Smooth muscle cell (in vitro differentiated cells): ENCODE measurements around the gene MRPL21. TPM values are rescaled to one million over a fixed set of nuclear protein-coding genes. Genes with fewer than 3 reads are reported as not detected.
A peak's percentile ranks its signal among the peaks of the same experiment; 100 is the strongest.

Source experiments
- DNase-seq: peaks from one replicate; lab custom pipeline; 2025; ENCODE audit not compliant: unreplicated experiment; lab: John Stamatoyannopoulos, UW
- H2AFZ ChIP-seq: fragments of 200-600 bp; sonication (generic); 2 replicates; pipeline ENCODE4 v1.6.0; 2016; ENCODE audit warnings: antibody characterized with exemption, low read depth, mild to moderate bottlenecking
- H3F3A ChIP-seq: fragments of 200-600 bp; sonication (generic); 2 replicates; pipeline ENCODE4 v1.6.0; 2017; ENCODE audit warnings: antibody characterized with exemption, low read depth
- H3K27ac ChIP-seq: fragments of 200-600 bp; sonication (generic); 2 replicates; pipeline ENCODE4 v1.5.1; 2016; ENCODE audit warnings: low read depth, mild to moderate bottlenecking
- H3K27me3 ChIP-seq: fragments of 200-600 bp; sonication (generic); 2 replicates; pipeline ENCODE4 v1.6.1; 2016; ENCODE audit warnings: low read depth, mild to moderate bottlenecking
- H3K36me3 ChIP-seq: fragments of 200-600 bp; sonication (generic); 2 replicates; pipeline ENCODE4 v1.5.1; 2016; ENCODE audit warnings: low read depth
- H3K4me1 ChIP-seq: fragments of 200-600 bp; sonication (generic); 2 replicates; pipeline ENCODE4 v1.5.1; 2016; ENCODE audit warnings: low read depth
- H3K4me2 ChIP-seq: fragments of 200-600 bp; sonication (generic); 2 replicates; pipeline ENCODE4 v1.6.0; 2016; ENCODE audit warnings: mild to moderate bottlenecking
- H3K4me3 ChIP-seq: fragments of 200-600 bp; sonication (generic); 2 replicates; pipeline ENCODE4 v1.5.1; 2016; ENCODE audit warnings: mild to moderate bottlenecking
- H3K79me2 ChIP-seq: fragments of 200-600 bp; sonication (generic); 2 replicates; pipeline ENCODE4 v1.6.0; 2016; ENCODE audit warnings: low read depth, mild to moderate bottlenecking
- H3K9ac ChIP-seq: fragments of 200-600 bp; sonication (generic); 2 replicates; pipeline ENCODE4 v1.6.0; 2016; ENCODE audit warnings: low read depth
- H3K9me3 ChIP-seq: fragments of 200-600 bp; sonication (generic); replicated peaks from 2 replicates; pipeline ENCODE4 v1.5.1; 2016; ENCODE audit warnings: low read depth
- H4K20me1 ChIP-seq: fragments of 200-600 bp; sonication (generic); 2 replicates; pipeline ENCODE4 v1.6.0; 2016; ENCODE audit warnings: low read depth
- WGBS: methylation state at CpG from one replicate; pipeline ENCODE4 v1.1.7; 2016; ENCODE audit warnings: low lambda C conversion rate; 5-methylcytosine and 5-hydroxymethylcytosine counted together
- polyA plus RNA-seq: library from polyadenylated mRNA; unstranded; fragments of >200 nt; fragmentation: Nextera tagmentation; extraction: Ambion mirVana; gene quantifications from 2 replicates; pipeline ENCODE4 v1.2.1, GENCODE V29; 2016
- total RNA-seq: library from RNA; depleted of rRNA; stranded (reverse); fragments of >200 nt; gene quantifications from 2 replicates; pipeline ENCODE4 v1.2.3, GENCODE V29; 2014
- TF ChIP-seq, protein P1 (sequence below): fragments of 200-600 bp; sonication (generic); IDR thresholded peaks from 2 replicates; pipeline ENCODE4 v1.5.1; 2017; ENCODE audit warnings: borderline replicate concordance, mild to moderate bottlenecking, antibody characterized with exemption; ENCODE audit not compliant: insufficient read depth, poor library complexity, severe bottlenecking

Gene MRPL21
- total and polyA plus RNA-seq, 2 experiments from 2014 or later: 41.2 to 110 TPM

DNA sequence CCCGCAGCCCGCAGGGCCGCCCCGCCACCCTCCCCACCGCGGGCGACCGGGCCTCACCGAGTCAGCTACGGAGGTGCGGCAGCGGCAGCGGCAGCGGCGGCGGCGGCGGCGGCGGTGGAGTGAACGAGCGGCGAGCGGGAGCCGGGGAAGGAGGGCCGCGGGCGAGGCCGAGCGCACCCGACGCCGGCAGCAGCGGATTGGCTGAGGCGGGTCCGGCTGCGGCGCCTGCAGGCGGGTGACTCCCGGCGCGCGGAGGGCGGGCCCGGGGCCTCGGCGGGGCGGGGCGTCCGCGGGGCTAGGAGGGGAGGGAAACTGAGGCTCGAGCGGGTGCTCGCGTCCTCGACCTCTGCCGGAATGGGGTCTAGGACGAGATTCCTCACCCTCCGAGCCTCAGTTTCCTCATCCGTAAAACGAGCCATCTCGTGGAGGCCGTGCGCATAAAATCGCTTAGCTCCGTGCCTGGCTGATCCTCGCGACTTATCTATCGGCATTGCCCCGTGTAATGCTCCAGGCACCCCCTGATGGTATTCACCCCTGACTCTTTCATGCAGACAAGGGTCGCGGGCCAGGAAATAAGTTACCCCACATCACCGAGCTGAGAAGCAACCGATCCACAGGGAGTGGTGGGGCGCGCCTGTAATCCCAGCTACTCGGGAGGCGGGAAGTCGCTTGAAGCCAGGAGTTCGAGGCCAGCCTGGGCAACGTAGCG, 61.8 kb downstream of the MRPL21 start, which contains the start of gene CPT1A:
Gene CPT1A, minus strand, starts transcription at position 199 of the 709 bp plus-strand sequence. CDS start 26,442 bp downstream, outside the sequence.
- H3K27ac ChIP-seq: no peak within 1 kb of the TSS
- DNase-seq: peak; percentile 16

More for the DNA sequence above, 61.8 kb downstream of the MRPL21 start, which contains the start of gene CPT1A:
- Histone ChIP-seq H3K9ac (no peak within 1 kb of the TSS), H3F3A (peaks cover 5% of the 10 kb centered on the region), H3K79me2 (no peaks in the 10 kb centered on the region), H3K9me3 (no peaks in the 10 kb centered on the region), H3K36me3 (no peaks in the 10 kb centered on the region), H3K27me3 (peaks cover 50% of the 10 kb centered on the region), H3K4me3 (peak within 1 kb of the TSS; percentile 49), H3K4me1 (peaks cover 17% of the 10 kb centered on the region), H2AFZ (peak within 1 kb of the TSS; percentile 12), H4K20me1 (no peaks in the 10 kb centered on the region), H3K4me2 (peak within 1 kb of the TSS; percentile 84)
- TF ChIP-seq, protein P1, sequence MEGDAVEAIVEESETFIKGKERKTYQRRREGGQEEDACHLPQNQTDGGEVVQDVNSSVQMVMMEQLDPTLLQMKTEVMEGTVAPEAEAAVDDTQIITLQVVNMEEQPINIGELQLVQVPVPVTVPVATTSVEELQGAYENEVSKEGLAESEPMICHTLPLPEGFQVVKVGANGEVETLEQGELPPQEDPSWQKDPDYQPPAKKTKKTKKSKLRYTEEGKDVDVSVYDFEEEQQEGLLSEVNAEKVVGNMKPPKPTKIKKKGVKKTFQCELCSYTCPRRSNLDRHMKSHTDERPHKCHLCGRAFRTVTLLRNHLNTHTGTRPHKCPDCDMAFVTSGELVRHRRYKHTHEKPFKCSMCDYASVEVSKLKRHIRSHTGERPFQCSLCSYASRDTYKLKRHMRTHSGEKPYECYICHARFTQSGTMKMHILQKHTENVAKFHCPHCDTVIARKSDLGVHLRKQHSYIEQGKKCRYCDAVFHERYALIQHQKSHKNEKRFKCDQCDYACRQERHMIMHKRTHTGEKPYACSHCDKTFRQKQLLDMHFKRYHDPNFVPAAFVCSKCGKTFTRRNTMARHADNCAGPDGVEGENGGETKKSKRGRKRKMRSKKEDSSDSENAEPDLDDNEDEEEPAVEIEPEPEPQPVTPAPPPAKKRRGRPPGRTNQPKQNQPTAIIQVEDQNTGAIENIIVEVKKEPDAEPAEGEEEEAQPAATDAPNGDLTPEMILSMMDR: no peak
- WGBS: 27% methylated on average over 28 of the region's 82 CpGs

Other genes starting within 250 kb of the MRPL21 start
- gene GAL, start 219.3 kb downstream of the MRPL21 start, total RNA-seq: 6.9 and 19.4 TPM in 2 replicates
- gene GAL, start 219.3 kb downstream of the MRPL21 start, polyA plus RNA-seq: 55.5 and 61.5 TPM in 2 replicates
- gene TESMIN, start 152.3 kb downstream of the MRPL21 start, total RNA-seq: 0.45 and 1.3 TPM in 2 replicates
- gene TESMIN, start 152.3 kb downstream of the MRPL21 start, polyA plus RNA-seq: 1.6 and 4.8 TPM in 2 replicates
- gene CPT1A, start 61.9 kb downstream of the MRPL21 start, total RNA-seq: 1.7 and 1.9 TPM in 2 replicates
- 0.24 and 0.98 TPM in 2 replicates for gene CPT1A, start 61.9 kb downstream of the MRPL21 start, polyA plus RNA-seq
- 9.5 and 13.3 TPM in 2 replicates for gene IGHMBP2, start 59 bp upstream of the MRPL21 start, total RNA-seq
- gene IGHMBP2, start 59 bp upstream of the MRPL21 start, polyA plus RNA-seq: 12.1 and 13.2 TPM in 2 replicates
- not detected in 2 replicates for gene MRGPRD, start 77.2 kb upstream of the MRPL21 start, total RNA-seq
- 0.25 TPM in 1 of 2 replicates, not detected in the other for gene MRGPRD, start 77.2 kb upstream of the MRPL21 start, polyA plus RNA-seq
- gene MRGPRF, start 109.4 kb upstream of the MRPL21 start, total RNA-seq: 6.7 and 6.8 TPM in 2 replicates
- 17.2 and 20.1 TPM in 2 replicates for gene MRGPRF, start 109.4 kb upstream of the MRPL21 start, polyA plus RNA-seq
- 5.9 and 7.4 TPM in 2 replicates for gene TPCN2, start 145.1 kb upstream of the MRPL21 start, total RNA-seq
- 10.5 and 13.6 TPM in 2 replicates for gene TPCN2, start 145.1 kb upstream of the MRPL21 start, polyA plus RNA-seq